Colon (tissue), 2 donors: Measurements from ENCODE around the gene TFF3.
"Not testable (repeated sequence)": the region's sequence is repeated elsewhere in the genome, so short reads cannot be mapped to it uniquely, and the experiment has no call there.

Source experiments
- FAIRE-seq: peaks from 2 replicates; lab custom pipeline; 2012; peaks lifted over from hg19 to GRCh38; lab: Jason Lieb, UNC
- donor health status: control.
- donor health status: control.

Gene TFF3

GRCh38 chr21:42304556-42305454 lies 10.4 kb downstream of the TFF3 start:
- no peak for FAIRE-seq

DNA sequence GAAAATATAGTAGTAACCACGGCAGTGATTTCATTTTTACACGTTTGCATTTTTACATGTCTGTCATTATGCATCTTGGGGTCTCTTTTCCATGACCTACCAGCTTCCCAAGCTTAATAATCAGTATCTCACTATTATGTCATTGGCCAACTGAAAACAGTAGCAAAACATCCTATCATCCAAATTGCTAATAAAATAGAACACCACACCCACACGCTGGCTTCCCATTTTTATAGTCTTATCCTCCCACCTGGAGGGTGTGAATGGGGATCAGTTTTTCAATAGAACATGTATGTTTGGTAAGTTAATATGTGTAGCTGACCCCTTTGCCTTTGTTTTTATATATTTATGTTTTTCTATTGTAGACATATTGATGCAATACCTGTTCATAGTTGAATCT lies 11.8 kb downstream of the TFF3 start:
- FAIRE-seq = no peak

GRCh38 chr21:42302794-42303193 lies 12.4 kb downstream of the TFF3 start:
- FAIRE-seq = no peak

DNA sequence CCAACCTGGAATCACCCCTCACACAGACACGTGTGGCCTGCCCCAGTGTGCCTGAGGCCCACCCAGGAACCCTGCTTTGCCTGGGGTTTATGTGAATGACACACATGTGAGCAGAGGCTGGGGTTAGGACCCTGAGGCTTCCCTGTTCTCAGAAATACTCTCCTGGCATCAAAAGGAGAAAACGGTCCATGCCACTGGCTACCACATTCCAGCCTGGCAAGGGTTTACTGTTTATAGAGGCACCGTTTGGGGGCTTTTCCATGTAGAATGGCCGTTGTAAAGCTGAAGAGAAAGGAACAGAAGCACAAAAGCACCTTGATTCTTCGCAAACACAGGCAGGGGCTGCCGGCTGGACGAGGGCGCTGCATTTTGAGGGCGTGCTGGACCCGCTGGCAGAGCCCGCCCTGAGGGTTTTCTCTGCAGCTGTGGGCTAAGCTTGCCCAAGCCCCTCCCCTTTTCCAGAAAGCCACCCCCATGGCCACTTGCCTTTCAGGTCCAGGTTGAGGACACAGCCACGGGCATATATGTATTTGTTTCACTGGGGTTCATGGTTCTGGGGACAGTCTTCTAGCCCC lies 13.0 kb downstream of the TFF3 start:
- FAIRE-seq = no peak

DNA sequence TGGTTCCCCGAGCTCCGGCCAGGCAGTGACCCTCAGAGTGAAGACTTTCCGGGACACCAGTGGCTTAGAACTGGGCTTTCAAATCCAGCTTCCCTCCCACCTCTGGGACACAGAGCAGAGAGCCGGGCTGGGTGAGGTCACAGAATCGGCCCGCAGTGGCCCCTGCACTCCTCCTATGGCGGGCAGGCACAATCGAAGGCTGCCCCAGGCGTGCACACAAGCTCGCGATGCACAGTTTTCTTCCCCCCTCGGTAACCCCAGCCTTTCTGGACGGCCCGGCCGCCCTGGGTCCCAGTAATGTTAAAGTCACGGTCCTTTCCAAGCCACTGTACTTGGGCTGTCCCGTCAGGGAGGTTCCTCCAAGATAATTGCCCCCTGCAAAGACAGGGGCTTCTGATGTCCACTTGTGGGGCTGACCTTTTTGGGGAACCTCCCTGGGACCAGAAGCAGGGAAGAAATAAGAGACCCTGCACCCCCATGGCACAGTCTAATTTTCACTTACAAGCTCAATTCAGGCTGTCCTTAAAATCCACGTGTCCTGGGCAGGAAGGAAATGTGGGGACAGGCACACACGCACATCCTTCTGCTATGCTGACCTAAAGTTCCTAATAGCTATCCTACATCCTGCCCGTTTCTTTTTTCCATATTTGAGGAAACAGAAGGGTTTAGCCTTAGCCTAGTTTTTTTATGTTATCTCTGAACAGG lies 13.7 kb downstream of the TFF3 start:
- FAIRE-seq = no peak

GRCh38 chr21:42300956-42301355 lies 14.3 kb downstream of the TFF3 start:
- FAIRE-seq = no peak

- no peak for FAIRE-seq
Observed at GRCh38 chr21:42300045-42300583, 15.1 kb downstream of the TFF3 start.

GRCh38 chr21:42299324-42300044 lies 15.7 kb downstream of the TFF3 start:
- FAIRE-seq = no peak

DNA sequence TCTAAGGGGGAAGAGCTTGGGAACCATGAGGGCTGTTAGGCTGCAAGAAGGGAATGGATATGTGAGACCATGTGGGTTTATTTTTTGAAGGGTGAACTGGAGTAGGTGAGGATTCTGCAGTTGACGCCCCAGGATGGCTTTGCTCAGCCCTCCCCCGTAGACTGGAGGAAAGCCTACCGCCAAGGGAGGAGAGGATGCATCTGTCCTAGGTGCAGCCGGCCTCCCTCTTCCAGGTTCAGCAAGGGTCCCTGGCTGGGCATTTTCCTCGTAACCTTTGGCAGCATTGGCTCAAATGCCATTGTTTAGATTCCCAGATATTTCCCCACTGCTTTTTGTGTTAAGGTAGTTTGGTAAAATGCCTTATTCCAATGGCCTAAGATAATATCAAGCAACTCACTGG lies 16.6 kb downstream of the TFF3 start:
- FAIRE-seq = no peak

DNA sequence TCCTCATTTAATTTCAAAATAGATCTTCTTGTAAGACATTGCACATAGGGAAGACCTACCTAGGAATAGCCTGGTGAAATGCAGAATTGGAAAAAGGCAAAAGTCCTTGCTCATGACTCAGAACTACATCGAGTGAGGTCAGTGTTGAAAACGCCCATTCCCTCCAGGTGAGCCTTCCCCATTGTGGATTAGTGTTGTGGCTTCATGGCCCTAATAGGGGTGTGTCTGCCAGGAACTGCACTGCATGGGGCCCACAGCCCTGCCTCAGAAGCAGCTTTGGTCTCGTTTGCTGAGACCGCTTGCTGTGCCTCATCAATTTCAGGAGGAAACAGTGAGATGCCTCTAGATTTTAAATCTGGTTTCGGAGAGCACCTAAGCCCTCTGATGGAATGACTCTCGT lies 17.0 kb downstream of the TFF3 start:
- no peak for FAIRE-seq

- no peak for FAIRE-seq
Observed at GRCh38 chr21:42297377-42297776, 17.8 kb downstream of the TFF3 start.

- FAIRE-seq = no peak
Observed at GRCh38 chr21:42296501-42296900, 18.7 kb downstream of the TFF3 start.

DNA sequence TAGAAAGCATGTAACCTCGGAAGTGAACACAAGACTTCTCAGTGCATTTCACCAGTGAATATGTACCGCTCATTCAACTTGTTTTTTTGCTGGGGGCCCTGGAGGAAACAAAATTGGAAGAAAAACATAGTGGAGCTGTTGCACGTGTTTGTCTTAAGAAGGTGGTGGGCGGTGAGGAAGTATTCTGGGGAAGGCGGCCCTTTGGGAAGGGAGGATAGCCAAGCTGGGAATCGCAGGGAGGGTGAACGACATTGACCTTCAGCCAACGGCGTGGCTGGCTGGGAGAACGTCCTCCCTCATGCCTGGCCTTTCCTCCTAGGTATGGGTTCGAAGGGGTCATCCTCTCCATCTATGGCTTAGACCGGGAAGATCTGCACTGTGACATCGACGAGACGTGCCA lies 19.4 kb downstream of the TFF3 start:
- FAIRE-seq = no peak

GRCh38 chr21:42294273-42294880 lies 20.8 kb downstream of the TFF3 start:
- FAIRE-seq = no peak

DNA sequence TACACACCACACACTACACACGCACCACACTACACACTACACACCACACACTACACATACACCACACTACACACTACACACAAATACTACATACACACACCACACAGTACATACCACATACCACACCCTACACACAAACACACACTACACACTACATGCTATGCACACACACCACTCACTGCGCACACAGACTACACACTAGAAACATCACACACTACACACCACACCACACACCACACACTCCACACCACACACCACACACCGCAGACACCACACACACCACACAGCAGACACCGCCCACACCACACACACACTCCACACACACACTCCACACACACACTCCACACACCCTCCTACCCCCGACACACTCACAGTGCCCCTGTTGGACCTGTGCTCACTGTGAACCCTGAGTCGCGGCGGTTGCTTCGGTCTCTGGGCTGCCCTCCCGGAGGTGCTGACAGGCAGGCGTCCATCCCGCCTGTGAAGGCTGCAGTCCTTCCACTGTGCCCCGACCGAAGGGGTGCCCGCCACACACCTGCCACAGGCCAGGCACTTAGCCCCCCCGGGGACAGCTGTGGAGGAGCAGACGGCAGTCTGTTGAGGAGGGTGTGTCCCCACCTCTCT lies 21.4 kb downstream of the TFF3 start:
- no peak for FAIRE-seq

DNA sequence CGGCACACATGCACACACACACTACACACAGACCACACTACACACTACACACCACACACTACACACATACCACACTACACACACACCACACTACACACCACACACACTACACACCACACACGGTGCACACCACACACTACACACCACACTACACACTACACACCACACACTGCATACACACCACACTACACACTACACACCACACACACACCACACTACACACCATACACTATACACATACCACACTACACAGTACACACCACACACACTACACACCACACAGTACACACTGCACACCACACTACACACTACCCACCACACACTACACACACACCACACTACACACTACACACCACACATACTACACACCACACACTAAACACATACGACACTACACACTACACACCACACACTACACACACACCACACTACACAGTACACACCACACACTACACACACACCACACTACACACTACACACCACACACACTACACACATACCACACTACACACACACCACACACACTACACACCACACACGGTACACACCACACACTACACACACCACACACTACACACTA lies 22.6 kb downstream of the TFF3 start:
- not testable (repeated sequence) for FAIRE-seq

DNA sequence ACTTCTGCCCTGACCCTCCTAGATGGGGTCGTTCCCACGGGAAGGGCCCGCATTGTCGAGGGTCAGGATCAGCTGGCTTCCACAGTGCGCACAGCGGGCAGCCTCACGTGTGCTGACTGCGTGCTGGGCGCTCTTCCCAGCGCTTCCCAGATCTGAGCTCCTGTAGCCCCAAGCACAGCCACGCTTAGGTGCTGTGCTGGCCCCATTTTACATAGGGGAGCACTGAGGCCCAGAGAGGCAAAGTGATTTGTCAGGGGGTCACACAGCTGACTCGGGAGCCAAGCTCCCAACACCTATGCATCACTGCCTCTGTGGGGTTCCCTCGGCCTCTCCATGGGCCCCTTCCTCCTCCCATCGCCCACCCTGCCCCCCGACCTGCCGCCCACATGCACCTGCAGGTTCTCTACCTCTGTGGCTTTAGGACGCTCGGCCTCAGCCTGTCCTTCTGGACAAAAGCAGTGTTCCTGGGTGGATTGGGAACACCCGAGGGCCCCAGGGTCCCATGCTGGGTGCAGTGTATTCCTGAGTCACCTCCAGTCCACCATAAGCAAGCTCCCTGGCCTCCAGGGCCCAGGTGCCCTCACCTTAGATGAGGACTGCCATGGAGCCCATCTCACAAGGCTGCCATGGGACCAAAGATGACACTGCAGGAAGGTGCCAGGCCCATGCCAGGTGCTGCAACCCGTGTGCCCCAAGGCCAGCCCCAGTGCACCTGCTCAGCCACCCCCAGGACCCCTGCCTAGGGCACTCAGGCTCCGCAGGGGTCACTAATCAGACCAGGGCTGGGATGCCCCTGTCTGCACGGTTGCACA lies 23.3 kb downstream of the TFF3 start:
- no peak for FAIRE-seq

DNA sequence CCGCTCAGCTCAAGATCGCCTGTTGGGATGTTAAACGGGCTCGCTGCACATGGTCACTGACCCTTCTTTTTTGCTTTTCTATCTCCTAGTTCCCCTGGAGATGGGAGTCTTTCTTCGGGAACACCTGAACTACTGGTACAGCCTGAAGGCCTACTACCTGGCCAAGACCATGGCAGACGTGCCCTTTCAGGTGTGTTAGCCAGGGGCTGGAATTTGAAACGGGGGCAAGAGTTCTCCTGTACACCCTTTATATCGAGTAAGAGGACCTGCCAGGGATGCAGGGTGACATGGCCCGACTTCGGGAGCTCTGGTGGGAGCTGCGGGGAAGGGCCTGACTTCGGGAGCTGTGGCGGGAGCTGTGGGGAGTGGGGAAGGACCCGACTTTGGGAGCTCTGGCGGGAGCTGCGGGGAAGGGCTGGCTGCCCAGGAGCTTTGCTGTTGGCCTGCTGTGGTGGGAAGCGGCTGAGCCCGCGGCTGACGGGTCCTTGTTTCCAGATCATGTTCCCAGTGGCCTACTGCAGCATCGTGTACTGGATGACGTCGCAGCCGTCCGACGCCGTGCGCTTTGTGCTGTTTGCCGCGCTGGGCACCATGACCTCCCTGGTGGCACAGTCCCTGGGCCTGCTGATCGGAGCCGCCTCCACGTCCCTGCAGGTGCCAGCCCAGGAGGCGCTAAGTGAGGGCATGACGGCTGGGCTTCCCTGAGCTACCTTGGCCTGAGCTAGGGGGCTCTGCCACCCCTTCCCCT lies 24.0 kb downstream of the TFF3 start:
- FAIRE-seq = no peak

DNA sequence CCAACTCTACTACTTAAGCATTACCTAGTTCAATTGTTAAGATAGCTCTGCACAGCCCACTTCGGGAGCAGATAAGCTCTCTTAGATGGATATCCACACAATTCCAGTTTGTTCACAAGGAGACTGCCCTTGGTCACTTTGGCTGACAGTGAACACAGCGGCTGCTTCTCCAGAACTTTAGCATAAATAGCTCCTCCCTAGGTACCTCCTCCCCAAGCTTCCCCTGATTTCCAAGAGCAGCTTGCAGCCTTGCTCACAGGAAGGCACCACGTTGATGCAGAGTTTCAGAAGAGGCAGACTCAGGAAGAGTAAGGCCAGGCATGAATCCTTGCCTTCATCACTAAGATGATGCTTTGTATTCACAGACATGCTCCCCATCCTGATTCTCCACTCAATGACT lies 24.7 kb downstream of the TFF3 start:
- FAIRE-seq = no peak
